Spleen (tissue), 7 donors: Measurements from ENCODE around the gene HPSE2.

Experiments used
- POLR2A ChIP-seq, 3 donors: fragments of 450-650 bp; IDR thresholded peaks; one replicate each; pipeline ENCODE4 v1.5.1; 2017; ENCODE audit warnings: antibody characterized with exemption in 3 of 3, mild to moderate bottlenecking in 1 of 3
- TF ChIP-seq, protein P1 (sequence below), 11 experiments: fragments of 200-600 bp in 7 of 11; fragments of 450-650 bp in 4 of 11; sonication (generic) in 4 of 11; IDR thresholded peaks in 8 of 11; conservative IDR thresholded peaks in 3 of 11; 1 replicate in 7 of 11; 2 replicates in 4 of 11; pipeline versions ENCODE4 v1.4.0 to v1.8.0; 2016 to 2021; ENCODE audit warnings: antibody characterized with exemption in 11 of 11, inconsistent platforms in 4 of 11, mild to moderate bottlenecking in 1 of 11
- donor health status: DM: no; HTN: no; CAD: no; lungs with moderate emphysema.
- donor health status: DM: no; HTN: no; CAD: no.
- donor health status: DM: no; HTN: no; CAD: no.

DNA sequence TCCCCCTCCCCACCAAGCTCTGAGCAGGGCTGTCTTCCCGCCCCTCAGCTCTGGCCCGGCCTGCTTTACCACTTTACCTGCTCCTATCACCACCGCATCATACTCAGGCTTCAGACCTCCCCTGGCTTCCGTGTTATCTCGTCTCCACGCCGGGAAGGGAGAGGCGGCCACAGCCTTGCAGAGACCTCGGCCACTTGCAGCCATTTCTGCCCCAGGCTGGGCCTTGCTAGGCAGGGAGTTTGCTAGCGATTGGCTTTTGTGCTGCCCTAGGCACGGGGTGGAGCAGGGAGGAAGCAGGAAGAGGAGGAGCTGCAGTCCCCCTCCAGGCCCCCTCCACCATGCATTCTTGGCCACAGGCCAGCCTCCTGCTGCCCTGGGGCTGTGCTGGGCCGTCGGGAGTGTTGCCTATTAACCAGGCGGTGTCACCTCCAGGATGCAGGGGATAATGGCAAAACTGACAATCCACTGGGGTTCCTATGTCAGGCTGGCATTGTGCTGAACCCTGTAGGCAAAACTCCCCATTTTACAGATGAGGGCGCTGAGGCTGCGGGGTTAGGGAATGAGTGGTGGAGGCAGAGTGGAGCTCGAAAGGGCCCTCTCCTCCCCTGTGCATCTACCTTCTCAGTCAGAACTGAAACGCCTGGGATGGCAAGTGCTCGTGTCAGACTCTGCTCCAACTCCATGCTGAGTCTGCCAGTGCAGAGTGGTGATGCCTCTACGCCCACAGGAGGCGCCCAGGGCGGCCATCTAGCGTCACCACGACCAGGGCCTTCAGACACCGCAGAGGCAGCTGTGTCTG is 820.5 kb downstream of the HPSE2 start, which contains the start of gene PYROXD2:
- TF ChIP-seq, protein P1, sequence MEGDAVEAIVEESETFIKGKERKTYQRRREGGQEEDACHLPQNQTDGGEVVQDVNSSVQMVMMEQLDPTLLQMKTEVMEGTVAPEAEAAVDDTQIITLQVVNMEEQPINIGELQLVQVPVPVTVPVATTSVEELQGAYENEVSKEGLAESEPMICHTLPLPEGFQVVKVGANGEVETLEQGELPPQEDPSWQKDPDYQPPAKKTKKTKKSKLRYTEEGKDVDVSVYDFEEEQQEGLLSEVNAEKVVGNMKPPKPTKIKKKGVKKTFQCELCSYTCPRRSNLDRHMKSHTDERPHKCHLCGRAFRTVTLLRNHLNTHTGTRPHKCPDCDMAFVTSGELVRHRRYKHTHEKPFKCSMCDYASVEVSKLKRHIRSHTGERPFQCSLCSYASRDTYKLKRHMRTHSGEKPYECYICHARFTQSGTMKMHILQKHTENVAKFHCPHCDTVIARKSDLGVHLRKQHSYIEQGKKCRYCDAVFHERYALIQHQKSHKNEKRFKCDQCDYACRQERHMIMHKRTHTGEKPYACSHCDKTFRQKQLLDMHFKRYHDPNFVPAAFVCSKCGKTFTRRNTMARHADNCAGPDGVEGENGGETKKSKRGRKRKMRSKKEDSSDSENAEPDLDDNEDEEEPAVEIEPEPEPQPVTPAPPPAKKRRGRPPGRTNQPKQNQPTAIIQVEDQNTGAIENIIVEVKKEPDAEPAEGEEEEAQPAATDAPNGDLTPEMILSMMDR (IDR thresholded peaks at IDR 0.05 in 8 of 11, conservative IDR thresholded peaks at IDR 0.05 in 3 of 11), result no peak
- no peak for TF ChIP-seq POLR2A (IDR thresholded peaks at IDR 0.05)
